Gastroesophageal sphincter (tissue), 3 donors: ENCODE data around the gene TBC1D25.

Source experiments
- CTCF ChIP-seq, 4 experiments: fragments of 200-600 bp in 2 of 4; fragments of 450-650 bp in 2 of 4; sonication (generic) in 1 of 4; IDR thresholded peaks; one replicate each; pipeline ENCODE4 v1.5.1; 2017 to 2019; ENCODE audit warnings: antibody characterized with exemption in 4 of 4, mild to moderate bottlenecking in 2 of 4, moderate library complexity in 2 of 4
- EP300 ChIP-seq: sonication (generic); formaldehyde crosslinking; IDR thresholded peaks from one replicate; pipeline ENCODE4 v1.6.1; 2017; ENCODE audit warnings: antibody characterized with exemption, mild to moderate bottlenecking
- POLR2A ChIP-seq, 2 donors: fragments of 450-650 bp; IDR thresholded peaks; one replicate each; pipeline ENCODE4 v1.6.1; 2017; ENCODE audit warnings: antibody characterized with exemption in 2 of 2, mild to moderate bottlenecking in 2 of 2, moderate library complexity in 1 of 2

- no peak for TF ChIP-seq CTCF (IDR thresholded peaks at IDR 0.05)
- TF ChIP-seq EP300 = no peak
- no peak for TF ChIP-seq POLR2A (IDR thresholded peaks at IDR 0.05)
Measured at GRCh38 chrX:48589482-48590162, 50.1 kb downstream of the TBC1D25 start.
